Esophagus squamous epithelium (tissue), 5 donors: Measurements from ENCODE around the gene ESM1. TPM values are rescaled to one million over a fixed set of nuclear protein-coding genes. Genes with fewer than 3 reads are reported as not detected.

Experiments used
- DNase-seq: peaks from one replicate; lab custom pipeline; 2025; lab: John Stamatoyannopoulos, UW
- H3K27ac ChIP-seq, 4 donors: fragments of 200-600 bp; sonication (generic); one replicate each; pipeline ENCODE4 v1.5.1; 2016 to 2019; ENCODE audit warnings: mild to moderate bottlenecking in 1 of 4
- H3K27me3 ChIP-seq, 4 donors: fragments of 200-600 bp; sonication (generic); 1 replicate in 3 of 4; 2 replicates in 1 of 4; pipeline versions ENCODE4 v1.5.1 to v1.6.0; 2017 to 2021; ENCODE audit warnings: antibody characterized with exemption in 1 of 4
- H3K36me3 ChIP-seq, 3 donors: fragments of 200-600 bp; sonication (generic); one replicate each; pipeline ENCODE4 v1.5.1; 2016 to 2019
- H3K4me1 ChIP-seq, 3 donors: fragments of 200-600 bp; sonication (generic); one replicate each; pipeline ENCODE4 v1.5.1; 2017 to 2019
- H3K4me3 ChIP-seq, 4 donors: fragments of 200-600 bp; sonication (generic); 1 replicate in 3 of 4; 2 replicates in 1 of 4; pipeline ENCODE4 v1.5.1; 2016 to 2019; ENCODE audit warnings: mild to moderate bottlenecking in 2 of 4, moderate library complexity in 1 of 4
- H3K9me3 ChIP-seq, 3 donors: fragments of 200-600 bp; sonication (generic); one replicate each; pipeline ENCODE4 v1.5.1; 2016 to 2019
- CTCF ChIP-seq, 6 experiments: fragments of 450-650 bp in 4 of 6; fragments of 200-600 bp in 2 of 6; sonication (generic) in 2 of 6; IDR thresholded peaks; one replicate each; pipeline ENCODE4 v1.5.1; 2016 to 2019; ENCODE audit warnings: antibody characterized with exemption in 6 of 6, mild to moderate bottlenecking in 4 of 6, moderate library complexity in 4 of 6
- POLR2A ChIP-seq, 4 donors: fragments of 450-650 bp; IDR thresholded peaks; one replicate each; pipeline ENCODE4 v1.6.1; 2017; ENCODE audit warnings: antibody characterized with exemption in 4 of 4, mild to moderate bottlenecking in 4 of 4, moderate library complexity in 3 of 4
- WGBS, 2 donors: methylation state at CpG; one replicate each; pipeline ENCODE4 v1.1.5; 2018; 5-methylcytosine and 5-hydroxymethylcytosine counted together
- intact Hi-C: fragments of 100-400 bp; cut with DNase I; formaldehyde crosslinking; loops from one replicate; pipeline ENCODE4 v1.15.0; 2022
- total RNA-seq, 4 donors: library from RNA; depleted of rRNA; stranded (reverse); fragments of >200 nt; gene quantifications; one replicate each; pipeline ENCODE4 v1.1.0, GENCODE V29; 2016
- donor health status: DM: yes; HTN: yes; CAD: no.

Gene ESM1
- total RNA-seq, 4 donors from 2014 or later = 0.95 TPM; not detected in 3

- no peaks in the 10 kb centered on the region for H3K9me3 ChIP-seq
- peaks cover 0 to 52% (median 0%) of the 10 kb centered on the region in 4 donors for H3K27me3 ChIP-seq
- TF ChIP-seq CTCF (IDR thresholded peaks at IDR 0.05) (no peak), POLR2A (IDR thresholded peaks at IDR 0.05) (no peak)
- H3K27ac ChIP-seq = no peak overlapping the region
- WGBS, 2 donors = 10 to 50% methylated on average over 1 of the region's 1 CpG
- H3K4me1 ChIP-seq = peaks cover 0 to 6% (median 0%) of the 10 kb centered on the region in 3 donors
- no peak overlapping the region for H3K4me3 ChIP-seq
- no peak for DNase-seq
- H3K36me3 ChIP-seq = no peaks in the 10 kb centered on the region
- intact Hi-C loops = no loop called here
These were observed 2.8 kb upstream of the ESM1 start for GRCh38 chr5:54988218-54988617.

GRCh38 chr5:54986269-54986654 is 869 bp upstream of the ESM1 start:
- Histone ChIP-seq H3K4me1 (peaks cover 0 to 6% (median 0%) of the 10 kb centered on the region in 3 donors), H3K27me3 (peaks cover 0 to 69% (median 0%) of the 10 kb centered on the region in 4 donors), H3K9me3 (no peaks in the 10 kb centered on the region), H3K27ac (no peak overlapping the region), H3K36me3 (no peaks in the 10 kb centered on the region), H3K4me3 (no peak overlapping the region)
- WGBS, 2 donors = 54 to 59% methylated on average over 3 to 5 of the region's 5 CpGs
- TF ChIP-seq POLR2A (IDR thresholded peaks at IDR 0.05) (no peak), CTCF (IDR thresholded peaks at IDR 0.05) (no peak)
- intact Hi-C loops = no loop called here
- DNase-seq = no peak

GRCh38 chr5:54981928-54982327 is 3.5 kb downstream of the ESM1 start:
- no peaks in the 10 kb centered on the region for H3K9me3 ChIP-seq
- intact Hi-C loops = no loop called here
- TF ChIP-seq CTCF (IDR thresholded peaks at IDR 0.05) (no peak), POLR2A (IDR thresholded peaks at IDR 0.05) (no peak)
- WGBS, 2 donors = 65 to 68% methylated on average over 4 to 7 of the region's 7 CpGs
- H3K27ac ChIP-seq = no peak overlapping the region
- peaks cover 0 to 6% (median 0%) of the 10 kb centered on the region in 3 donors for H3K4me1 ChIP-seq
- no peak for DNase-seq
- peaks cover 0 to 66% (median 0%) of the 10 kb centered on the region in 4 donors for H3K27me3 ChIP-seq
- no peak overlapping the region for H3K4me3 ChIP-seq
- no peaks in the 10 kb centered on the region for H3K36me3 ChIP-seq

GRCh38 chr5:54975701-54976100 is 9.7 kb downstream of the ESM1 start:
- H3K27me3 ChIP-seq = peaks cover 0 to 15% (median 0%) of the 10 kb centered on the region in 4 donors
- TF ChIP-seq POLR2A (IDR thresholded peaks at IDR 0.05) (no peak), CTCF (IDR thresholded peaks at IDR 0.05) (no peak)
- intact Hi-C loops = no loop called here
- H3K9me3 ChIP-seq = no peaks in the 10 kb centered on the region
- H3K27ac ChIP-seq = no peak overlapping the region
- H3K4me1 ChIP-seq = no peaks in the 10 kb centered on the region
- no peaks in the 10 kb centered on the region for H3K36me3 ChIP-seq
- H3K4me3 ChIP-seq = no peak overlapping the region
- 73 to 93% methylated on average over 1 of the region's 1 CpG for WGBS, 2 donors
- no peak for DNase-seq

- no peak overlapping the region for H3K27ac ChIP-seq
These were observed 15.3 kb downstream of the ESM1 start for GRCh38 chr5:54969856-54970828.

More at GRCh38 chr5:54969856-54970828, 15.3 kb downstream of the ESM1 start:
- Histone ChIP-seq H3K9me3 (no peaks in the 10 kb centered on the region), H3K27me3 (peaks cover 0 to 7% (median 0%) of the 10 kb centered on the region in 4 donors), H3K4me3 (no peak overlapping the region), H3K4me1 (no peaks in the 10 kb centered on the region), H3K36me3 (no peaks in the 10 kb centered on the region)
- 50 to 59% methylated on average over 5 of the region's 5 CpGs for WGBS, 2 donors
- intact Hi-C loops = no loop called here
- TF ChIP-seq CTCF (IDR thresholded peaks at IDR 0.05) (no peak), POLR2A (IDR thresholded peaks at IDR 0.05) (no peak)
- no peak for DNase-seq
